HG02798 (cell line): ENCODE results near the gene PLEKHD1.

Experiments used
- ATAC-seq: cut with Tn5 transposase; IDR thresholded peaks from one replicate; pipeline ENCODE4 v1.9.1; 2021; ENCODE audit warnings: mild to moderate bottlenecking; ENCODE audit not compliant: unreplicated experiment, poor library complexity

PLEKHD1 gene

GRCh38 chr14:69505338-69506240 lies 21.1 kb downstream of the PLEKHD1 start:
- ATAC-seq = no peak

- no peak for ATAC-seq
Observed at GRCh38 chr14:69506241-69506595, 21.7 kb downstream of the PLEKHD1 start.

DNA sequence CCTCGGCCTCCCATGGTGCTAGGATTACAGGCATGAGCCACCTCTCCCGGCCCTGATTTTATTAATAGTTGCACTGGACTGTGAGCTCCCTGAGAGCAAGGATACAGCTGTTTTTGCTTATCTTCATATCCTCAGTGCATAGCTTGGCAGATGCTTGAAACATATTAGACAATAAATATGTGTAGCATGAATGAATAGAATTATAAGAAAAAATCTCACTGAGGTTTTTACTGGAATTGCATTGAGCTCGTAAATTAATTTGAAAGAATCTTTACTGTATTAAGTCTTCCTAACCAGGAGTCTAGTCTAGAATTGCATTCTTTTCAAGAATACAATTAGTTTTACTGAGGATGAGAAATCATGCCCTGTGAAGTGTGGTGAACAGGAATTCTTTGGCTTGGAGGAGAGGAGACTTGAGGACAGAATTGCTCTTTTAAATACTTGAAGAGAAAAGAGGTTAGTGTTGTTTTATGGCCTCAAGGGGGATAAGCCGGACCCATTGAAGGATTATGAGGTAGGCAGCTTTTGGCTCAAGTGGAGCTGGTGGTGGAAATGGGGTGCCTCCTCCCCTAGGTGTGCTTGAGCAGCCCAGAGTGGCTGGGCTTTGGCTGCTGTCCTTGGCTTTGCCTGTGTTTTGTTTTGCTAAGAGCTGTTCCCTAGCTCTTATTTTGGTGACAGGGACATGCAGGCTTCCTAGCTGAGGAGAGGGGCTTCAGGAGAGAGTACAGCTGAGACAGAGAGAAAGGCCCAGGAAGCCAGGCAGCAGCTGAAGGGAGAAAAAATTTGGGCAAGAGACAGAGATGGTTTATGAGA lies 34.0 kb downstream of the PLEKHD1 start:
- ATAC-seq = no peak

- ATAC-seq = no peak
Observed at GRCh38 chr14:69519204-69520100, 34.9 kb downstream of the PLEKHD1 start.

GRCh38 chr14:69522026-69522425 lies 37.5 kb downstream of the PLEKHD1 start:
- ATAC-seq = no peak

DNA sequence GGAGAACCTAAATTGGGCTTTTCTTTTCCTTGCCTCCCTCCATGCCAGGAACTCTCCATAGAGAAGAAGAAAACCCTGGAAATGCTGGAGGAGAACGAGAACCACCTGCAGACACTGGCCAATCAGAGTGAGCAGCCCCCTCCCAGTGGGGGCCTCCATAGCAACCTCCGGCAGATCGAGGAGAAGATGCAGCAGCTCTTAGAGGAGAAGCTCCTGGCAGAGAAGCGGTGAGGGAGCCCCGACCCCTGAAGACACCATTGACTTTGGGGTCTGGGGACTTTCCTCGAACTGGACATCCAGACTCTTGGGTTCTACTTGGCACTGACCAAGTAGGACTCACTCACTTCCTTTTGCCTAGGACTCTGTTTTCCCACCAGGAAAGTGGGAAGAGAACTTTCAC lies 41.4 kb downstream of the PLEKHD1 start:
- no peak for ATAC-seq

- ATAC-seq = no peak
Observed at GRCh38 chr14:69527635-69528034, 43.1 kb downstream of the PLEKHD1 start.

DNA sequence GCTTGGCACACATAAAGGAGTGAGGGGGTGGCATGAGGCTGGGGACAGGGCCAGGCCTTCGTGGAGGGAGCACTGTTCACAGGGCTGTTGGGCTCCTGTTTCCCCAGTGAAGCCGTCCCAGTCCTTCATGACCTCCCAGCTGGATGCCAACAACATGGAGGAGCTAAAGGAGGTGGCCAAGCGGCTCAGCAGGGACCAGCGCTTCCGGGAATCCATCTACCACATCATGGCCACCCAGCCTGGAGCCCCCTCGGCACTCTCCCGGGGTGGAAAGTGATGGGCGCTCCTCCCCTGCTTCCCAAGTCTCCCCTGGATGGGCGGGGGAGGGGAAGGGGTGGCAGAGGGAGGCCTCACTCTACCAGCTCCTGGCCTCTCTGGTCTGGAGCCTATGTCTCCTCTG lies 43.6 kb downstream of the PLEKHD1 start:
- no peak for ATAC-seq

GRCh38 chr14:69528930-69529329 lies 44.4 kb downstream of the PLEKHD1 start:
- no peak for ATAC-seq

DNA sequence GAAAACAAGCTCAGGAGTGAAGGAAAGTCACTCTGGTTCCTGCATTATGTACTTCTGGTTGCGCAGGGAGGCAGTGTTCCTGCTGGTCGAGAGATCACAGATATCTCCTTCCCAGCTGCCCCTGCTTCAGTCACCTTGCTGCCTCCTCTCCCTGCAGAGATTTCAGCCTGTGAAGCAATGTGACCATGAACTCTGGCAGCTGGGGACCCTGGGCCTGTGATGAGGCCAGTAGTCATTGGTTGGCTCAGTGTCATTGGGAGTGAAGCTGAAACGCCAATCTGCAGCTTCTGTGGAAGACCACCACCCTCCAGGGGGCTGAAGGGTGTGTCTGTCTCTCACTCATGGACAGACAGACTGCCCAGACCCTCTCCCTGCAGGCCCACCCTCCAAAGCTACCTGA lies 45.0 kb downstream of the PLEKHD1 start:
- no peak for ATAC-seq

- ATAC-seq = no peak
Observed at GRCh38 chr14:69530095-69530494, 45.6 kb downstream of the PLEKHD1 start.

DNA sequence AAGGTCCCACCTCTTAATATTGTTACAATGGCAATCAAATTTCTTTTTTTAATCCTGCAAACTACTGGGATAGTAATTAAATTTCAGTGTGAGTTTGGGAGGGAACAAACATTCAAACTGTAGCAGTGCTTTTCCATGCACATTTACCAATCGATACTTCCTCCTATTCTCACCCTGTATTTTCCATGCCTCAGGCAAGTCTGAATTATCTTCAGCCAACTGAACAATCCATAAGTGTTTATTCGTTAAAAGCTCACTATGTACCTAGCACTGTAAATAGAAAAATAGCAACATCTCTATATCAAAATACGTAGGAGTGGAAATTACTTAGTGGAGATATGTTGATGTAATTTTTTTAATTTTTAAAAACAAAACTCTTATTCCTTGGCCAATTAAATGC lies 46.6 kb downstream of the PLEKHD1 start:
- ATAC-seq = no peak

GRCh38 chr14:69532561-69533340 lies 48.2 kb downstream of the PLEKHD1 start:
- ATAC-seq = no peak

GRCh38 chr14:69535230-69535848 lies 50.8 kb downstream of the PLEKHD1 start:
- no peak for ATAC-seq

DNA sequence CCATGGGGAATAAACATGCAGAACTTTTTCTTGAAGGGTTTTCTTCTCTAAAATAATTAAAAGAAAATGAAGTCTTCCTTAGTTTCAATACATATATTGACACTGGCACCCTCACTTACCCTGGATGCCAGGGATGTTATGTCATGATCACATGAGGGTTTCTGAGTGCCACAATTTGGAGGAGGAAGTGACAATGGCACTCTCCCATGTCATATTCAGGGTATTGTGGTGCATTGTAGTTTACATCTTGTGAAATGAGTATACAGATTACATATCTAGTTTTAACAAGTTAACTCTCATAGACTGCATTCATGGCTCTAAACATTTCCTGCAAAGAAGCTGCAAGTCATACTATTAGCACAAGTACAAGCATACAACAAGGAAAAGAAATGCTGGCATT lies 52.4 kb downstream of the PLEKHD1 start:
- no peak for ATAC-seq

DNA sequence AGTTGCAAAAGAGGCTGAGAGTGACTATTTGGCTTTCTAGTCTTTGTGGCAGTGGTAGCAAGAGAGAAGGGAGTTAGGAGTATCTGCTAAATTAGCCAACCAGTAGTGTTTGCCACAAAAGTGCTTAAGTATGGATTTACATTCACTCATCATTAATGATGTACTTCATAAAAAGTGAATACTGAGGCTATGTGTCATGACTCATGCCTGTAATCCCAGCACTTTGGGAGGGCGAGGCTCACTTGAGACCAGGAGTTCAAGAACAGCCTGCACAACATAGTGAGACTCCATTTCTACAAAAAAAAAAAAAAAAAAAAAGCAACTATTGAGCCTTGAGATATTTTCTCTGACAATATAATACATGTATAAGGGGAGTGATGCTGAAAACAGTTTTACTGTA lies 53.4 kb downstream of the PLEKHD1 start:
- no peak for ATAC-seq

DNA sequence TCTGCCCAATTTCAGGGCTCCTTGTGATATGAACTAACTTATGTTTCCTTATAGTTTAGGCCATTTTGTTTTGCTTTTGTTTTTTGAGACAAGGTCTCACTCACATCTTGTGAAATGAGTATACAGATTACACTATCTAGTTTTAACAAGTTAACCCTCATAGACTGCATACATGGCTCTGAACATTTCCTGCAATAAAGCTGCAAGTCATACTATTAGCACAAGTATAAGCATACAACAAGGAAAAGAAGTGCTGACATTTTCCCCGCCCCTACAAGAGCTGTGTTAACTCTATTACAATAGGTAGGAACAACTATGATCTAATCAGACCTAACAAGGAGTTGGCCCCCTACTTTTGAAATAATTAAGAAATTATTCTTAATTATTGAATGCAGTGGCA lies 54.2 kb downstream of the PLEKHD1 start:
- ATAC-seq = no peak

DNA sequence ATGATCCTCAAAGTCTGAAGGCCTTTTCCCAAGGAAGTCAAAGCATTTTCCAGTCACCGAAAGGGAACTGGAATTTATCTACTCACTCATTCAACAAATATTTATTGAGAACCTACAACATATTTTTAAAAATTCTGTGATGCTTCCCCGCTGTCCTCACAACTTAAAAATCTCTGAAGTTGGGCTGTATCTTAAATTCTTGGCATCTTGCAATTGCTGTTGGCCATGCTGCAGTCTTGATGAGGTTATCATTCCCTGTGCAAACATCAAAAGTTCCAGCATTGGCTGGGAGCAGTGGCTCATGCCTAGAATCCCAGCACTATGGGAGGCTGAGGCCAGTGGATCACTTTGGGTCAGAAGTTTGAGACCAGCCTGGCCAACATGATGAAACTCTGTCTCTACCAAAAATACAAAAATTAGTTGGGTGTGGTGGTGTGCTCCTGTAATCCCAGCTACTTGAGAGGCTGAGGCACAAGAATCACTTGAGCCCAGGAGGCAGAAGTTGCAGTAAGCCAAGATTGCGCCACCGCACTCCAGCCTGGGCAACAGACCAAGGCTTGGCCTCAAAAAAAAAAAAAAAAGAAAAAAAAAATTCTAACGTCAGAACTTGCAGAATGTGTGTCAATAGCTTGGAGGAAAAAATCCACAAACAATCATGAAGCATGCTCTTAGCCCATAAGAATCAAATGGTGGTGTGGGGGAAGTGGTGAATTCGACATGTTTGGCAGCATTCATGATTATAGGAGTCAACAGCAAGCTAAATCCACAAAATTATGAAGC lies 55.3 kb downstream of the PLEKHD1 start:
- ATAC-seq = no peak
